Ascending aorta (tissue), 2 donors: ENCODE results near the gene TRAPPC3L. TPM values are rescaled to one million over a fixed set of nuclear protein-coding genes. Genes with fewer than 3 reads are reported as not detected.

ENCODE experiments used
- DNase-seq, 2 donors: peaks; one replicate each; pipeline ENCODE4 v3.0.0-alpha.2; 2019; ENCODE audit warnings: low spot score in 2 of 2
- H3K27ac ChIP-seq, 2 donors: fragments of 200-600 bp; sonication (generic); one replicate each; pipeline ENCODE4 v1.5.1; 2016 to 2017; ENCODE audit warnings: mild to moderate bottlenecking in 1 of 2
- H3K27me3 ChIP-seq: fragments of 200-600 bp; sonication (generic); one replicate; pipeline ENCODE4 v1.5.1; 2017
- H3K36me3 ChIP-seq, 2 donors: fragments of 200-600 bp; sonication (generic); one replicate each; pipeline ENCODE4 v1.5.1; 2016
- H3K4me1 ChIP-seq, 2 donors: fragments of 200-600 bp; sonication (generic); one replicate each; pipeline ENCODE4 v1.5.1; 2016 to 2017; ENCODE audit warnings: mild to moderate bottlenecking in 1 of 2
- H3K4me3 ChIP-seq, 2 donors: fragments of 200-600 bp; sonication (generic); one replicate each; pipeline ENCODE4 v1.5.1; 2016 to 2017; ENCODE audit warnings: mild to moderate bottlenecking in 1 of 2
- H3K9me3 ChIP-seq, 2 donors: fragments of 200-600 bp; sonication (generic); one replicate each; pipeline ENCODE4 v1.5.1; 2016
- CTCF ChIP-seq, 3 experiments: fragments of 200-600 bp in 2 of 3; fragments of 450-650 bp in 1 of 3; sonication (generic) in 2 of 3; IDR thresholded peaks; one replicate each; pipeline ENCODE4 v1.5.1; 2016 to 2019; ENCODE audit warnings: antibody characterized with exemption in 3 of 3, mild to moderate bottlenecking in 1 of 3, moderate library complexity in 1 of 3
- intact Hi-C: fragments of 100-400 bp; cut with DNase I; formaldehyde crosslinking; loops from one replicate; pipeline ENCODE4 v1.15.1; 2023
- total RNA-seq: library from RNA; depleted of rRNA; stranded (reverse); fragments of >200 nt; gene quantifications from one replicate; pipeline ENCODE4 v1.1.0, GENCODE V29; 2016

TRAPPC3L gene
- total RNA-seq, 1 donor from 2014 or later: not detected

GRCh38 chr6:116458264-116458663 lies 87.2 kb downstream of the TRAPPC3L start:
- intact Hi-C loops: no loop called here
- H3K9me3 ChIP-seq: no peaks in the 10 kb centered on the region

GRCh38 chr6:116456927-116457326 lies 88.6 kb downstream of the TRAPPC3L start:
- no peaks in the 10 kb centered on the region for H3K4me1 ChIP-seq
- H3K4me3 ChIP-seq: no peak overlapping the region
- DNase-seq: no peak
- no peaks in the 10 kb centered on the region for H3K9me3 ChIP-seq
- H3K27ac ChIP-seq: no peak overlapping the region
- intact Hi-C loops: no loop called here
- no peaks in the 10 kb centered on the region for H3K36me3 ChIP-seq
- no peak for TF ChIP-seq CTCF (IDR thresholded peaks at IDR 0.05)
- no peaks in the 10 kb centered on the region for H3K27me3 ChIP-seq

More at GRCh38 chr6:116458264-116458663, 87.2 kb downstream of the TRAPPC3L start:
- no peak for TF ChIP-seq CTCF (IDR thresholded peaks at IDR 0.05)
- Histone ChIP-seq H3K27me3 (no peaks in the 10 kb centered on the region), H3K4me3 (no peak overlapping the region), H3K36me3 (no peaks in the 10 kb centered on the region), H3K27ac (no peak overlapping the region), H3K4me1 (peaks cover 0 to 2% of the 10 kb centered on the region in 2 donors)
- no peak for DNase-seq

- Histone ChIP-seq H3K4me3 (no peak overlapping the region), H3K36me3 (no peaks in the 10 kb centered on the region), H3K4me1 (no peaks in the 10 kb centered on the region), H3K9me3 (no peaks in the 10 kb centered on the region), H3K27ac (no peak overlapping the region), H3K27me3 (no peaks in the 10 kb centered on the region)
- no peak for DNase-seq
- intact Hi-C loops: no loop called here
- no peak for TF ChIP-seq CTCF (IDR thresholded peaks at IDR 0.05)
Observed at GRCh38 chr6:116456106-116456505, 89.4 kb downstream of the TRAPPC3L start.

GRCh38 chr6:116452531-116452930 lies 93.0 kb downstream of the TRAPPC3L start:
- TF ChIP-seq CTCF (IDR thresholded peaks at IDR 0.05): no peak

GRCh38 chr6:116451916-116452315 lies 93.6 kb downstream of the TRAPPC3L start:
- intact Hi-C loops: no loop called here
- DNase-seq: no peak
- no peak for TF ChIP-seq CTCF (IDR thresholded peaks at IDR 0.05)
- no peaks in the 10 kb centered on the region for H3K36me3 ChIP-seq
- peaks cover 0 to 2% of the 10 kb centered on the region in 2 donors for H3K4me1 ChIP-seq
- H3K9me3 ChIP-seq: no peaks in the 10 kb centered on the region
- no peak overlapping the region for H3K4me3 ChIP-seq
- H3K27me3 ChIP-seq: no peaks in the 10 kb centered on the region
- H3K27ac ChIP-seq: no peak overlapping the region

More at GRCh38 chr6:116452531-116452930, 93.0 kb downstream of the TRAPPC3L start:
- Histone ChIP-seq H3K27me3 (no peaks in the 10 kb centered on the region), H3K4me3 (no peak overlapping the region), H3K4me1 (no peaks in the 10 kb centered on the region), H3K36me3 (no peaks in the 10 kb centered on the region), H3K27ac (no peak overlapping the region), H3K9me3 (no peaks in the 10 kb centered on the region)
- no peak for DNase-seq
- intact Hi-C loops: no loop called here
